Tibial nerve (tissue), 4 donors: ENCODE data around the gene DOC2B. TPM values are rescaled to one million over a fixed set of nuclear protein-coding genes. Genes with fewer than 3 reads are reported as not detected.
"Not testable (repeated sequence)": the region's sequence is repeated elsewhere in the genome, so short reads cannot be mapped to it uniquely, and the experiment has no call there.

Source experiments
- DNase-seq, 2 donors: peaks; one replicate each; pipeline ENCODE4 v3.0.0-alpha.2; 2019; ENCODE audit warnings: low spot score in 2 of 2
- H3K27ac ChIP-seq, 4 donors: fragments of 200-600 bp; sonication (generic) in 3 of 4; one replicate each; pipeline ENCODE4 v1.5.1; 2017 to 2019; ENCODE audit warnings: mild to moderate bottlenecking in 1 of 4
- H3K27me3 ChIP-seq, 2 donors: fragments of 200-600 bp; sonication (generic) in 1 of 2; one replicate each; pipeline versions ENCODE4 v1.5.1 to v1.6.0; 2017 to 2019
- H3K36me3 ChIP-seq, 3 donors: fragments of 200-600 bp; sonication (generic); one replicate each; pipeline ENCODE4 v1.5.1; 2018 to 2019
- H3K4me1 ChIP-seq, 4 donors: fragments of 200-600 bp; sonication (generic) in 3 of 4; one replicate each; pipeline ENCODE4 v1.5.1; 2017 to 2019
- H3K4me3 ChIP-seq, 4 donors: fragments of 200-600 bp; sonication (generic) in 3 of 4; one replicate each; pipeline ENCODE4 v1.5.1; 2017 to 2019; ENCODE audit warnings: mild to moderate bottlenecking in 1 of 4, moderate library complexity in 1 of 4
- H3K9me3 ChIP-seq, 4 donors: fragments of 200-600 bp; sonication (generic) in 3 of 4; one replicate each; pipeline ENCODE4 v1.5.1; 2017 to 2019
- CTCF ChIP-seq, 5 experiments: fragments of 200-600 bp in 3 of 5; fragments of 450-650 bp in 2 of 5; sonication (generic) in 3 of 5; IDR thresholded peaks; one replicate each; pipeline ENCODE4 v1.5.1; 2016 to 2019; ENCODE audit warnings: antibody characterized with exemption in 5 of 5, mild to moderate bottlenecking in 3 of 5, moderate library complexity in 2 of 5
- EP300 ChIP-seq, 2 donors: sonication (generic); formaldehyde crosslinking; IDR thresholded peaks; one replicate each; pipeline ENCODE4 v1.6.1; 2017; ENCODE audit warnings: antibody characterized with exemption in 2 of 2, mild to moderate bottlenecking in 1 of 2
- POLR2A ChIP-seq, 2 donors: fragments of 450-650 bp; IDR thresholded peaks; one replicate each; pipeline ENCODE4 v1.6.1; 2017; ENCODE audit warnings: antibody characterized with exemption in 2 of 2, mild to moderate bottlenecking in 2 of 2, moderate library complexity in 2 of 2
- WGBS, 2 donors: methylation state at CpG; one replicate each; pipeline ENCODE4 v1.1.5; 2018; 5-methylcytosine and 5-hydroxymethylcytosine counted together
- total RNA-seq, 4 donors: library from RNA; depleted of rRNA; stranded (reverse); fragments of >200 nt; gene quantifications; one replicate each; pipeline ENCODE4 v1.1.0, GENCODE V29; 2016

DOC2B gene
- total RNA-seq, 4 donors from 2014 or later: 11.7 to 29.4 (median 16.0) TPM

GRCh38 chr17:227946-228615 lies 46.6 kb upstream of the DOC2B start:
- no peak for TF ChIP-seq EP300 (IDR thresholded peaks at IDR 0.05)
- no peak for TF ChIP-seq POLR2A (IDR thresholded peaks at IDR 0.05)
- TF ChIP-seq CTCF (IDR thresholded peaks at IDR 0.05): no peak
- no peaks in the 10 kb centered on the region for H3K9me3 ChIP-seq
- H3K4me3 ChIP-seq: no peak overlapping the region
- H3K4me1 ChIP-seq: no peaks in the 10 kb centered on the region
- H3K27me3 ChIP-seq: no peaks in the 10 kb centered on the region
- no peak for DNase-seq
- no peak overlapping the region for H3K27ac ChIP-seq
- WGBS, 2 donors: 72 to 79% methylated on average over 17 to 19 of the region's 19 CpGs
- H3K36me3 ChIP-seq: no peaks in the 10 kb centered on the region

GRCh38 chr17:227078-227945 lies 45.9 kb upstream of the DOC2B start:
- H3K4me1 ChIP-seq: no peaks in the 10 kb centered on the region
- DNase-seq: no peak
- H3K4me3 ChIP-seq: no peak overlapping the region
- no peaks in the 10 kb centered on the region for H3K36me3 ChIP-seq
- H3K27ac ChIP-seq: no peak overlapping the region
- 48 to 52% methylated on average over 10 to 13 of the region's 15 CpGs for WGBS, 2 donors
- H3K27me3 ChIP-seq: no peaks in the 10 kb centered on the region
- no peak for TF ChIP-seq CTCF (IDR thresholded peaks at IDR 0.05)
- TF ChIP-seq POLR2A (IDR thresholded peaks at IDR 0.05): no peak
- TF ChIP-seq EP300 (IDR thresholded peaks at IDR 0.05): no peak
- no peaks in the 10 kb centered on the region for H3K9me3 ChIP-seq

- no peaks in the 10 kb centered on the region for H3K4me1 ChIP-seq
- H3K27ac ChIP-seq: no peak overlapping the region
- H3K9me3 ChIP-seq: no peaks in the 10 kb centered on the region
- no peak overlapping the region for H3K4me3 ChIP-seq
- TF ChIP-seq CTCF (IDR thresholded peaks at IDR 0.05) (no peak), EP300 (IDR thresholded peaks at IDR 0.05) (no peak), POLR2A (IDR thresholded peaks at IDR 0.05) (no peak)
- H3K36me3 ChIP-seq: no peaks in the 10 kb centered on the region
- WGBS, 2 donors: 67 to 76% methylated on average over 23 to 24 of the region's 24 CpGs
- no peak for DNase-seq
- no peaks in the 10 kb centered on the region for H3K27me3 ChIP-seq
Measured at GRCh38 chr17:226108-227077, 44.9 kb upstream of the DOC2B start.

GRCh38 chr17:225551-225950 lies 44.1 kb upstream of the DOC2B start:
- no peak overlapping the region for H3K4me3 ChIP-seq
- TF ChIP-seq POLR2A (IDR thresholded peaks at IDR 0.05): no peak
- no peak for TF ChIP-seq CTCF (IDR thresholded peaks at IDR 0.05)
- no peak for TF ChIP-seq EP300 (IDR thresholded peaks at IDR 0.05)
- DNase-seq: no peak
- H3K4me1 ChIP-seq: no peaks in the 10 kb centered on the region
- no peak overlapping the region for H3K27ac ChIP-seq
- H3K36me3 ChIP-seq: no peaks in the 10 kb centered on the region
- 74 to 95% methylated on average over 9 of the region's 9 CpGs for WGBS, 2 donors
- H3K27me3 ChIP-seq: no peaks in the 10 kb centered on the region
- no peaks in the 10 kb centered on the region for H3K9me3 ChIP-seq

GRCh38 chr17:224576-224975 lies 43.1 kb upstream of the DOC2B start:
- not testable (repeated sequence) for H3K27ac ChIP-seq, H3K27me3 ChIP-seq, H3K9me3 ChIP-seq, H3K4me1 ChIP-seq, H3K4me3 ChIP-seq, H3K36me3 ChIP-seq, DNase-seq
- 88 to 96% methylated on average over 2 of the region's 2 CpGs for WGBS, 2 donors
